ENCODE data around the gene ENAH.

- TF ChIP-seq POLR2A (IDR thresholded peaks at IDR 0.05) (no peak), CTCF (IDR thresholded peaks at IDR 0.05 in 8 of 11, conservative IDR thresholded peaks at IDR 0.05 in 3 of 11) (no peak)
Observed at GRCh38 chr1:225481738-225482137, 171.2 kb downstream of the ENAH start.
